ENCODE measurements around the gene DNAAF8.

The DNAAF8 gene

GRCh38 chr16:4695473-4696171, 38.7 kb upstream of the DNAAF8 start:
- DNase-seq, result no peak

- DNase-seq, result no peak
These were observed 38.0 kb upstream of the DNAAF8 start for GRCh38 chr16:4696172-4696904.

GRCh38 chr16:4696905-4697847, 37.2 kb upstream of the DNAAF8 start:
- no peak for DNase-seq

GRCh38 chr16:4697848-4698291, 36.5 kb upstream of the DNAAF8 start:
- DNase-seq, result no peak

GRCh38 chr16:4698321-4699045, 35.9 kb upstream of the DNAAF8 start:
- no peak for DNase-seq

- DNase-seq, result no peak
These were observed 35.2 kb upstream of the DNAAF8 start for GRCh38 chr16:4699046-4699556.

GRCh38 chr16:4700380-4700996, 33.8 kb upstream of the DNAAF8 start:
- DNase-seq, result no peak

- no peak for DNase-seq
These were observed 33.2 kb upstream of the DNAAF8 start for GRCh38 chr16:4700997-4701743.

GRCh38 chr16:4701791-4702465, 32.4 kb upstream of the DNAAF8 start:
- DNase-seq, result no peak

- DNase-seq, result no peak
These were observed 31.9 kb upstream of the DNAAF8 start for GRCh38 chr16:4702466-4702808.

- no peak for DNase-seq
These were observed 30.4 kb upstream of the DNAAF8 start for GRCh38 chr16:4703906-4704305.

- no peak for DNase-seq
These were observed 29.8 kb upstream of the DNAAF8 start for GRCh38 chr16:4704491-4704890.

GRCh38 chr16:4704913-4705312, 29.4 kb upstream of the DNAAF8 start:
- no peak for DNase-seq

- DNase-seq, result no peak
These were observed 27.5 kb upstream of the DNAAF8 start for GRCh38 chr16:4706871-4707270.

GRCh38 chr16:4709481-4709880, 24.9 kb upstream of the DNAAF8 start:
- no peak for DNase-seq

GRCh38 chr16:4713663-4714501, 20.5 kb upstream of the DNAAF8 start:
- no peak for DNase-seq

GRCh38 chr16:4714996-4715395, 19.3 kb upstream of the DNAAF8 start:
- DNase-seq, result no peak

GRCh38 chr16:4718466-4718865, 15.9 kb upstream of the DNAAF8 start:
- no peak for DNase-seq

GRCh38 chr16:4723071-4723767, 11.1 kb upstream of the DNAAF8 start:
- no peak for DNase-seq
